Posterior cingulate gyrus (tissue), 11 donors: ENCODE results near the gene PLCB1.

Source experiments
- DNase-seq, 10 donors: peaks; one replicate each; pipeline versions ENCODE4 v3.0.0 to v3.0.0-alpha.2; 2020 to 2021; ENCODE audit warnings: mixed read lengths in 3 of 10
- intact Hi-C: fragments of 100-400 bp; cut with DNase I; formaldehyde crosslinking; loops from one replicate; pipeline ENCODE4 v1.15.1; 2023

The PLCB1 gene

GRCh38 chr20:8880085-8880853, 748.2 kb downstream of the PLCB1 start:
- intact Hi-C loops, result no loop called here
- DNase-seq, result no peak

GRCh38 chr20:8891039-8891438, 759.0 kb downstream of the PLCB1 start:
- intact Hi-C loops, result no loop called here
- no peak for DNase-seq

GRCh38 chr20:8895472-8895871, 763.4 kb downstream of the PLCB1 start:
- DNase-seq, result no peak
- intact Hi-C loops, result no loop called here

GRCh38 chr20:8898823-8899222, 766.8 kb downstream of the PLCB1 start:
- intact Hi-C loops, result no loop called here
- DNase-seq, result no peak

- no peak for DNase-seq
- intact Hi-C loops, result no loop called here
These were observed 769.4 kb downstream of the PLCB1 start for GRCh38 chr20:8901237-8902025.

GRCh38 chr20:8903655-8904605, 771.9 kb downstream of the PLCB1 start:
- intact Hi-C loops, result no loop called here
- no peak for DNase-seq

- intact Hi-C loops, result no loop called here
- no peak for DNase-seq
These were observed 777.5 kb downstream of the PLCB1 start for GRCh38 chr20:8909596-8909995.

GRCh38 chr20:8912096-8912495, 780.0 kb downstream of the PLCB1 start:
- intact Hi-C loops, result no loop called here
- no peak for DNase-seq

GRCh38 chr20:8912731-8913130, 780.7 kb downstream of the PLCB1 start:
- peak in 1 of 10 donors; percentile 8 for DNase-seq
- intact Hi-C loops, result no loop called here

GRCh38 chr20:8913456-8913855, 781.4 kb downstream of the PLCB1 start:
- intact Hi-C loops, result no loop called here
- no peak for DNase-seq

- intact Hi-C loops, result no loop called here
- DNase-seq, result no peak
These were observed 782.4 kb downstream of the PLCB1 start for GRCh38 chr20:8914421-8914820.

GRCh38 chr20:8917084-8917483, 785.0 kb downstream of the PLCB1 start:
- DNase-seq, result no peak
- intact Hi-C loops, result no loop called here

GRCh38 chr20:8918145-8918544, 786.1 kb downstream of the PLCB1 start:
- intact Hi-C loops, result no loop called here
- DNase-seq, result no peak

- no peak for DNase-seq
- intact Hi-C loops, result no loop called here
These were observed 792.5 kb downstream of the PLCB1 start for GRCh38 chr20:8924539-8924938.

GRCh38 chr20:8930726-8931125, 798.7 kb downstream of the PLCB1 start:
- intact Hi-C loops, result no loop called here
- DNase-seq, result no peak

- no peak for DNase-seq
- intact Hi-C loops, result no loop called here
These were observed 800.4 kb downstream of the PLCB1 start for GRCh38 chr20:8932192-8933165.

- intact Hi-C loops, result no loop called here
- no peak for DNase-seq
These were observed 801.3 kb downstream of the PLCB1 start for GRCh38 chr20:8933381-8933807.

- no peak for DNase-seq
- intact Hi-C loops, result no loop called here
These were observed 802.3 kb downstream of the PLCB1 start for GRCh38 chr20:8934362-8934761.
